CD4-positive, alpha-beta T cell (primary cell): Measurements from ENCODE around the gene EPSTI1. TPM values are rescaled to one million over a fixed set of nuclear protein-coding genes. Genes with fewer than 3 reads are reported as not detected.

Source experiments
- ATAC-seq: fragments of 200-7000 bp; cut with Tn5 transposase; one replicate; pipeline ENCODE4 v1.10.0; 2022; ENCODE audit warnings: mild to moderate bottlenecking; ENCODE audit not compliant: poor library complexity
- CTCF ChIA-PET: fragments of 350-600 bp; sonication (Branson Sonifier 250); formaldehyde crosslinking; loops from one replicate; lab custom pipeline; 2021; ENCODE audit warnings: antibody characterized with exemption, inconsistent platforms; lab: Charles Lee
- POLR2A ChIA-PET: fragments of 350-600 bp; sonication (Branson Sonifier 250); formaldehyde crosslinking; loops from one replicate; lab custom pipeline; 2021; ENCODE audit warnings: antibody characterized with exemption, inconsistent platforms; lab: Charles Lee
- DNase-seq, 14 experiments: peaks; one replicate each; pipeline ENCODE4 v3.0.0-alpha.2; 2013 to 2020; ENCODE audit warnings: mixed read lengths in 2 of 14
- H3K27ac ChIP-seq, 2 donors: one replicate each; pipeline versions ENCODE4 v1.5.1 to v1.7.0; 2013; ENCODE audit warnings: low read length in 2 of 2, low read depth in 1 of 2, mild to moderate bottlenecking in 1 of 2
- H3K27me3 ChIP-seq, 2 experiments: 1 replicate in 1 of 2; 2 replicates in 1 of 2; pipeline versions ENCODE4 v1.6.1 to v1.7.0; 2013; ENCODE audit warnings: low read length in 2 of 2, control low read depth in 1 of 2, mild to moderate bottlenecking in 1 of 2, moderate library complexity in 1 of 2; ENCODE audit not compliant: insufficient read depth in 2 of 2, control insufficient read depth in 1 of 2
- H3K36me3 ChIP-seq: one replicate; pipeline ENCODE4 v1.6.1; 2013; ENCODE audit warnings: low read length, control low read depth; ENCODE audit not compliant: insufficient read depth
- H3K4me1 ChIP-seq: one replicate; pipeline ENCODE4 v1.6.1; 2013; ENCODE audit warnings: low read length, control low read depth; ENCODE audit not compliant: insufficient read depth
- H3K4me3 ChIP-seq: one replicate; pipeline ENCODE4 v1.5.1; 2013; ENCODE audit warnings: mild to moderate bottlenecking, low read length, moderate library complexity
- H3K9me3 ChIP-seq, 2 experiments: 1 replicate in 1 of 2; 2 replicates in 1 of 2; pipeline versions ENCODE4 v1.6.1 to v1.7.0; 2013; ENCODE audit warnings: low read length in 2 of 2, mild to moderate bottlenecking in 2 of 2, control low read depth in 1 of 2, moderate library complexity in 1 of 2; ENCODE audit not compliant: control insufficient read depth in 1 of 2, insufficient read depth in 1 of 2
- H3K27ac Mint-ChIP-seq: one replicate; pipeline ENCODE4 v1.8.0; 2020; ENCODE audit warnings: mixed read lengths
- H3K27me3 Mint-ChIP-seq: one replicate; pipeline ENCODE4 v1.8.0; 2021; ENCODE audit warnings: mixed read lengths
- H3K36me3 Mint-ChIP-seq: one replicate; pipeline ENCODE4 v1.8.0; 2021; ENCODE audit warnings: low read depth, mixed read lengths
- H3K4me1 Mint-ChIP-seq: one replicate; pipeline ENCODE4 v1.8.0; 2021; ENCODE audit warnings: low read depth, mixed read lengths
- H3K4me3 Mint-ChIP-seq: one replicate; pipeline ENCODE4 v1.8.0; 2020; ENCODE audit warnings: mild to moderate bottlenecking, mixed read lengths
- H3K9me3 Mint-ChIP-seq: one replicate; pipeline ENCODE4 v1.8.0; 2020; ENCODE audit warnings: mixed read lengths
- CTCF ChIP-seq: fragments of 200-600 bp; IDR thresholded peaks from one replicate; pipeline ENCODE4 v1.8.0; 2022; ENCODE audit warnings: antibody characterized with exemption, mild to moderate bottlenecking
- intact Hi-C, 2 experiments: fragments of 100-400 bp; cut with DNase I in 1 of 2; cut with micrococcal nuclease in 1 of 2; formaldehyde crosslinking; loops; one replicate each; pipeline versions ENCODE4 v1.15.1 to v1.9.0; 2023 to 2025; cut with DNase I, micrococcal nuclease
- total RNA-seq, 174 experiments: library from RNA in 2 of 174; stranded (reverse) in 2 of 174; gene quantifications; one replicate each; pipeline ENCODE4 v1.2.3 and lab custom pipeline; 2021 to 2026

Gene EPSTI1
- total RNA-seq, 2 experiments from 2014 or later, result 23.5 to 24.5 TPM

- Histone ChIP-seq H3K27me3 (no peaks in the 10 kb centered on the region), H3K27ac (no peak overlapping the region), H3K9me3 (no peaks in the 10 kb centered on the region), H3K36me3 (peaks cover 8% of the 10 kb centered on the region), H3K4me1 (peaks cover 10% of the 10 kb centered on the region), H3K4me3 (no peak overlapping the region)
- Mint-ChIP-seq H3K9me3 (no peaks in the 10 kb centered on the region), H3K4me3 (no peak overlapping the region), H3K27me3 (no peaks in the 10 kb centered on the region), H3K27ac (peak overlapping the region; percentile 94), H3K4me1 (peaks cover 69% of the 10 kb centered on the region), H3K36me3 (peaks cover 63% of the 10 kb centered on the region)
- DNase-seq, result no peak
- TF ChIP-seq CTCF, result no peak
- CTCF ChIA-PET, result no interaction called here
- POLR2A ChIA-PET, result interaction anchor here (1.1 kb wide), 1 partner anchor 14 kb away, joined by 3 read pairs; no protein-coding TSS in a partner anchor
- ATAC-seq, result no peak
- intact Hi-C loops, result no loop called here
Observed at GRCh38 chr13:43039966-43040365, 47.9 kb upstream of the EPSTI1 start.

GRCh38 chr13:43036351-43037250, 44.6 kb upstream of the EPSTI1 start:
- Histone ChIP-seq H3K36me3 (peaks cover 8% of the 10 kb centered on the region), H3K27ac (no peak overlapping the region), H3K27me3 (no peaks in the 10 kb centered on the region), H3K4me1 (peaks cover 8% of the 10 kb centered on the region), H3K4me3 (no peak overlapping the region), H3K9me3 (no peaks in the 10 kb centered on the region)
- no peak overlapping the region for H3K4me3 Mint-ChIP-seq
- H3K9me3 Mint-ChIP-seq, result no peaks in the 10 kb centered on the region
- DNase-seq, result no peak
- ATAC-seq, result no peak
- intact Hi-C loops, result no loop called here
- H3K27ac Mint-ChIP-seq, result no peak overlapping the region
- no peaks in the 10 kb centered on the region for H3K27me3 Mint-ChIP-seq
- peaks cover 78% of the 10 kb centered on the region for H3K36me3 Mint-ChIP-seq
- POLR2A ChIA-PET, result no interaction called here
- CTCF ChIA-PET, result interaction anchor here (1.8 kb wide), 1 partner anchor 67 kb away, joined by 6 read pairs; no protein-coding TSS in a partner anchor
- TF ChIP-seq CTCF, result no peak
- peaks cover 57% of the 10 kb centered on the region for H3K4me1 Mint-ChIP-seq

- no peaks in the 10 kb centered on the region for H3K9me3 ChIP-seq
- Mint-ChIP-seq H3K4me3 (no peak overlapping the region), H3K9me3 (no peaks in the 10 kb centered on the region), H3K4me1 (peaks cover 59% of the 10 kb centered on the region), H3K36me3 (peaks cover 68% of the 10 kb centered on the region), H3K27ac (no peak overlapping the region), H3K27me3 (no peaks in the 10 kb centered on the region)
- intact Hi-C loops, result no loop called here
- H3K36me3 ChIP-seq, result peaks cover 10% of the 10 kb centered on the region
- peaks cover 8% of the 10 kb centered on the region for H3K4me1 ChIP-seq
- DNase-seq, result no peak
- no peaks in the 10 kb centered on the region for H3K27me3 ChIP-seq
- no peak for ATAC-seq
- no peak overlapping the region for H3K27ac ChIP-seq
- ChIA-PET CTCF (no interaction called here), POLR2A (no interaction called here)
- TF ChIP-seq CTCF, result no peak
- no peak overlapping the region for H3K4me3 ChIP-seq
Observed at GRCh38 chr13:43033038-43033437, 41.0 kb upstream of the EPSTI1 start.
